ENCODE measurements around the gene GNAQ.

The GNAQ gene

DNA sequence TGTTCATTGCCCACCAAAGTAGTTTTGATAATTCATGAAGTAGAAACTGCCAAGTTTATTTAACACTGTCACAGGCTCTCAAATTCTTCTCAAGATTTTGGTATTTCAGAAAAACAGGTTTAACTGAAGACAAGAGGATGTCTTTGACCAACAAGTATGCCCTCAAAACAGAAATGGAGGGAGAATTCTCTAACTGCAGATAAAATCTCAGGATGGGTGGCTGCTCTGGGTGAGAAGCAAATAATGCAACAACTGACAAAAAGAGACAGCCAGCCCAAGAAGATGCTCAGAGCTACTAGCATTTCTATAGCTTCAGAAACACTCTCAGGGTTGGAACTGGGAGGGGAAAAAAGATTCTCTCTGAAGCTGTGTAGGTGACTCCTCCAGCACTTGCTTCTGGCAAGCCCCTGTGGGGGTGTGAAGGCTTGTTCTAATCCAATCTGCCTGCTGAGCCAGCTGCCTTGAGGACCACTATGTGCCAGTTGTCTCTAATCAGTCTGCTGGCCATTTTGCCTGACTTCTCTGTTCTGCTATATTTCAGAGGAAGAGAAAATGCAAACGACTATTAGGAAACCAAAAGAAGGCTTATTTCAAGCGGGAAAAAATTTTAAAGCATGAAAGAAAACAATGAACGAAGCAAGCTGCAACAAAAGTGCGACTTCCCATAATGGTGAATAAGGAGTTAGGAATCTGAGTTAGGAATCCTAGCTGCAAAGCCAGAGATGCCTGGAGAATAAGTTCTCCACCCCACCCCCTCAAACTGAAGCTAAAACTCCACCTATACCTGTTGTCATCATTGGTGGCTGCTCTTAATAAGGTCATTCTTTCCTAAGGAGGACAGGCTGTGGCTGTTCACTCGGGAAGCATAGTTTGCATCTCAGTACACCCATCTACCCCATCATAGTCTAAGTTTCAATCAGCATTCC, 147.5 kb downstream of the GNAQ start:
- TF ChIP-seq YY1 (IDR thresholded peaks at IDR 0.05; ENCODE audit: low read depth): no peak
- TF ChIP-seq TCF12 (IDR thresholded peaks at IDR 0.05; ENCODE audit: low read depth): no peak
- TF ChIP-seq REST (IDR thresholded peaks at IDR 0.05; ENCODE audit: low read depth): no peak
- no peak for TF ChIP-seq TAF1 (IDR thresholded peaks at IDR 0.05; ENCODE audit: low read depth)
- no peak for TF ChIP-seq CREB1 (IDR thresholded peaks at IDR 0.05; ENCODE audit: low read depth)
- no peak for TF ChIP-seq FOXM1 (IDR thresholded peaks at IDR 0.05; ENCODE audit: borderline replicate concordance, low read depth)
- TF ChIP-seq, protein P1, sequence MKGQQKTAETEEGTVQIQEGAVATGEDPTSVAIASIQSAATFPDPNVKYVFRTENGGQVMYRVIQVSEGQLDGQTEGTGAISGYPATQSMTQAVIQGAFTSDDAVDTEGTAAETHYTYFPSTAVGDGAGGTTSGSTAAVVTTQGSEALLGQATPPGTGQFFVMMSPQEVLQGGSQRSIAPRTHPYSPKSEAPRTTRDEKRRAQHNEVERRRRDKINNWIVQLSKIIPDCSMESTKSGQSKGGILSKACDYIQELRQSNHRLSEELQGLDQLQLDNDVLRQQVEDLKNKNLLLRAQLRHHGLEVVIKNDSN (IDR thresholded peaks at IDR 0.05): no peak
- no peak for TF ChIP-seq EGR1 (IDR thresholded peaks at IDR 0.05)
- TF ChIP-seq EP300 (IDR thresholded peaks at IDR 0.05; ENCODE audit: borderline replicate concordance): no peak
- TF ChIP-seq NFIC (IDR thresholded peaks at IDR 0.05): no peak

DNA sequence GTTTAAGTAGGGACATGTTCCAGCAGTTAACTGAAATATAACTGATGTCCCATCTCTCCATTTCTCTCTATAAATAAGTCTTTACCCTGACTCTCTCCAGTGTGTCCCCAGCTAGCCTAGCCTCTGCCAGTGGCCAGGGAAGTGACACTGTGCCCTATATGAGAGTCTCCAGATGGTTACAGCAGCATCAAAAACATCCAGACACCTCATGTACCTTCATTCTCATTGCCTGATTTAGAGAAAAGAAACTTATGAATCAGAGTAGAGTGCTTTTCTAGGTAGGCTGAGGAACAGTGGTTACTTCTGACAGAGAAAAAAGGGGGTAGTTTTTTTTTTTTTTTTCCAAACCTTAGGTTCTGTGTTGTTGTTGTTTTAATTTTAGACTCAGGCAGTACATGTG, 148.5 kb downstream of the GNAQ start:
- TF ChIP-seq TCF12 (IDR thresholded peaks at IDR 0.05; ENCODE audit: low read depth) (no peak), ZBTB7A (IDR thresholded peaks at IDR 0.05; ENCODE audit: low read depth) (no peak), TAF1 (IDR thresholded peaks at IDR 0.05; ENCODE audit: low read depth) (no peak), CREB1 (IDR thresholded peaks at IDR 0.05; ENCODE audit: low read depth) (no peak)

DNA sequence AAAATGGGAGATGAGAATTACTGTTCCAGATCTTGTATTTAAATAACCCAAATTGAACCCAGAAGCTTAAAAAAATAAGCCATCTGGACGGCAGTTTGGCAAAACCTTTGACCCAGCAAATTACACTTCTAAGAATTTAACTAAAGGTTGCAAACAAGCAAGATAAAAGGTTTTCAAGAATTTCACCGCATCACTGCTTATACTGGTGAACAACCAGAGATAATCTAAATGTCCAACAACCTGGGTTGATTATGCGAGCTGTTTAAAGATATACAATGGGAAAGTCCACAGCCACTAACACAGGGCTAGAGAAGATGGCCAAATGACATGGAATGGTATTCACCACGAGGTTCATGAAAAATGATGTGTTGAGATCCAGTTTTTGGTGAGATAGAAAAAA, 149.3 kb downstream of the GNAQ start:
- TF ChIP-seq EP300 (IDR thresholded peaks at IDR 0.05; ENCODE audit: borderline replicate concordance) (no peak), TEAD4 (IDR thresholded peaks at IDR 0.05) (no peak), ZBTB7A (IDR thresholded peaks at IDR 0.05; ENCODE audit: low read depth) (no peak), YY1 (IDR thresholded peaks at IDR 0.05; ENCODE audit: low read depth) (no peak)

DNA sequence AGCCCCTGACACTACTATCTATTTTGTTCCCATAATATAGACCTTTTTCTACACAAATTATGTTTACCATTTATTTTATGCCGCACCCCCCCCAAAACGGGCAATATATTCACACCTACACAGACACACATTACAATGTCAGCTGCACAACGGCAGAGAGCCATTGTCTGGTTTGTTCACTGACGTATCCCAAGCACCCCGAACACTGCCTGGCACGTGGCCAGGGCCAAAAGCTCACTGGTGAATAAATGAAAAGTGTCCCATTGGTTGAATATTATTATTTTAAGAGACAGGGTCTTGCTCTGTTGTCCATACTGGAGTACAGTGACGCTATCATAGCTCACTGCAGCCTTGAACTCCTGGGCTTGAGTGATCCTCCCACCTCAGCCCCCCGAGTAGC, 150.5 kb downstream of the GNAQ start:
- TF ChIP-seq YY1 (IDR thresholded peaks at IDR 0.05; ENCODE audit: low read depth): no peak
- TF ChIP-seq FOXM1 (IDR thresholded peaks at IDR 0.05; ENCODE audit: borderline replicate concordance, low read depth): no peak

DNA sequence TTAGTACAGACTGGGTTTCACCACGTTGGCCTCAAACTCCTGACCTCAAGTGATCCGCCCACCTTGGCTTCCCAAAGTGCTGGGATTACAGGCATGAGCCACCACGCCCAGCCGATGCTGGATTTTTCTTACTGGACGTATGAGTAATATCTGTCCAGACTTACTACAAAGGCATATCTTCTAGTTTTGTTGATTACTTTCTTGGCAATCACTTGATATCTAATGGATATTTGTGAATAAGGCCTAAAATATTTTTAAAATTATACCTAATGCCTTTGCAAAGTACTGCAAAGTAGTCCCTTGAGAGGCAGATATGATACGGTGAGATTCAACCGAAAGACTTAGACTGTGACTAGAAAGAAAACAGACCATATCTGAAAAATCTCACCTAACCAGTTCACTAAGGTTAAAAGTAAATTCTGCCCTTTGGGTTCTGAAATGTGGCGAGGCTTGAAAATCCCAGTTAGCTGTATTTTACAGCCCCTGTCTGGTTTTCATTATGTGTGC, 152.1 kb downstream of the GNAQ start:
- no peak for TF ChIP-seq CREB1 (IDR thresholded peaks at IDR 0.05; ENCODE audit: low read depth)
- TF ChIP-seq CEBPB (IDR thresholded peaks at IDR 0.05): no peak
- no peak for TF ChIP-seq RAD21 (IDR thresholded peaks at IDR 0.05; ENCODE audit: low read depth)
- TF ChIP-seq YY1 (IDR thresholded peaks at IDR 0.05; ENCODE audit: low read depth): no peak
- TF ChIP-seq EGR1 (IDR thresholded peaks at IDR 0.05): no peak
- TF ChIP-seq TEAD4 (IDR thresholded peaks at IDR 0.05): no peak
- no peak for TF ChIP-seq FOXM1 (IDR thresholded peaks at IDR 0.05; ENCODE audit: borderline replicate concordance, low read depth)

DNA sequence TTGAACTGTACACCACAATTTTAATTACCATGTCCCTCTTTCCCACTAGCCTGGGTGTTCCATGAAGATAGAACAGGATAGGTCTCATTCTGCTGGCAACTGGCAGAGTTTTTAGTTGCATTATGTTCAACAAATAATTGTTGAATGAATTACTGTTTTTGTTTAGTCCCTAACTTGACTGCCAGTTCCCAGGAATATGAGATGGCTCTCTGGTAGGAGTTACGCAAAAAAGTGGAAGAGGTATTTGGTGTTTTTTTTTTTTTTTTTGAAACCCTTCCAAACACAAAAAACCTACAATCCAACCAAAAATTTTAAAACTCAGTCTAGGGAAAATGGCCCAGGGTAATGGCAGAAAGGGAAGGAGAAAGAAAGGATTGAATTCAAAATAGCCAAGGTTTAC, 153.6 kb downstream of the GNAQ start:
- TF ChIP-seq EP300 (IDR thresholded peaks at IDR 0.05; ENCODE audit: borderline replicate concordance): no peak
- no peak for TF ChIP-seq TAF1 (IDR thresholded peaks at IDR 0.05; ENCODE audit: low read depth)
- no peak for TF ChIP-seq TCF12 (IDR thresholded peaks at IDR 0.05; ENCODE audit: low read depth)
- TF ChIP-seq REST (IDR thresholded peaks at IDR 0.05; ENCODE audit: low read depth): no peak
- no peak for TF ChIP-seq EGR1 (IDR thresholded peaks at IDR 0.05)
- TF ChIP-seq RAD21 (IDR thresholded peaks at IDR 0.05; ENCODE audit: low read depth): no peak
- TF ChIP-seq, protein P1 (IDR thresholded peaks at IDR 0.05): no peak
- no peak for TF ChIP-seq CREB1 (IDR thresholded peaks at IDR 0.05; ENCODE audit: low read depth)
- no peak for TF ChIP-seq YY1 (IDR thresholded peaks at IDR 0.05; ENCODE audit: low read depth)
- TF ChIP-seq ZBTB7A (IDR thresholded peaks at IDR 0.05; ENCODE audit: low read depth): no peak
- TF ChIP-seq NFIC (IDR thresholded peaks at IDR 0.05): no peak
- no peak for TF ChIP-seq TEAD4 (IDR thresholded peaks at IDR 0.05)

DNA sequence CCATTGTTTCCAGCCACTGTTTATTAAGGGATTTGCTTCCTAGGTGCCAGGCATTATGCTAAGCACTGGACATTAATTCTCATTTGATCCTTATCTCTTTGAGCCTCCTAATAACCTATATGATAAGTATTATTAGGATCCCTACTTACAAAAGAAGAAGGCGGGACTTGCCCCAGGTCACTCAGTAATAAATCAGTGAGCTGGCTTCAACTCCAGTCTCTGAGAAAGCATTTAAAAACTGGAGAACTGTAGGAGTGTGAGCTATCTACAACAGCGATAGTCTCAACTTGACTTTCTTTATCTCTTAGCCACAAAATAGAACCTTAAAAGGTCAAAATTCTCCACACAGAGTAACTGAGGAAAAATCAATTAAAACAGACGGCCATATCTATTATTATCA, 155.0 kb downstream of the GNAQ start:
- no peak for TF ChIP-seq CREB1 (IDR thresholded peaks at IDR 0.05; ENCODE audit: low read depth)
- no peak for TF ChIP-seq TCF12 (IDR thresholded peaks at IDR 0.05; ENCODE audit: low read depth)
- no peak for TF ChIP-seq TAF1 (IDR thresholded peaks at IDR 0.05; ENCODE audit: low read depth)
- TF ChIP-seq, protein P1 (IDR thresholded peaks at IDR 0.05): no peak
- TF ChIP-seq EGR1 (IDR thresholded peaks at IDR 0.05): no peak
- TF ChIP-seq FOXM1 (IDR thresholded peaks at IDR 0.05; ENCODE audit: borderline replicate concordance, low read depth): no peak

Data from Ishikawa (cell line).